Transverse colon (tissue), 3 donors: ENCODE data around the gene REL.

ENCODE experiments used
- CTCF ChIP-seq, 5 experiments: fragments of 200-600 bp in 3 of 5; fragments of 450-650 bp in 2 of 5; sonication (generic) in 3 of 5; IDR thresholded peaks; 1 replicate in 2 of 5; 2 replicates in 3 of 5; pipeline ENCODE4 v1.5.1; 2016 to 2017; ENCODE audit warnings: antibody characterized with exemption in 5 of 5, inconsistent platforms in 3 of 5, mild to moderate bottlenecking in 2 of 5, moderate library complexity in 1 of 5
- EP300 ChIP-seq: sonication (generic); formaldehyde crosslinking; IDR thresholded peaks from one replicate; pipeline ENCODE4 v1.6.1; 2017; ENCODE audit warnings: antibody characterized with exemption, low read depth
- POLR2A ChIP-seq: fragments of 450-650 bp; IDR thresholded peaks from one replicate; pipeline ENCODE4 v1.6.1; 2016; ENCODE audit warnings: antibody characterized with exemption, mild to moderate bottlenecking, moderate library complexity

GRCh38 chr2:60872510-60872928, 8.9 kb upstream of the REL start:
- TF ChIP-seq CTCF (IDR thresholded peaks at IDR 0.05) (no peak), EP300 (no peak), POLR2A (no peak)
